22Rv1 (cell line): ENCODE measurements around the gene OR5C1.
"Not testable (repeated sequence)": the region's sequence is repeated elsewhere in the genome, so short reads cannot be mapped to it uniquely, and the experiment has no call there.

Experiments used
- CTCF ChIP-seq: fragments of 450-650 bp; IDR thresholded peaks from 2 replicates; pipeline ENCODE4 v1.5.1; 2017; ENCODE audit warnings: mild to moderate bottlenecking
- ZFX ChIP-seq: fragments of 450-650 bp; IDR thresholded peaks from 2 replicates; pipeline ENCODE4 v1.6.1; 2017; ENCODE audit warnings: antibody characterized with exemption, borderline replicate concordance

DNA sequence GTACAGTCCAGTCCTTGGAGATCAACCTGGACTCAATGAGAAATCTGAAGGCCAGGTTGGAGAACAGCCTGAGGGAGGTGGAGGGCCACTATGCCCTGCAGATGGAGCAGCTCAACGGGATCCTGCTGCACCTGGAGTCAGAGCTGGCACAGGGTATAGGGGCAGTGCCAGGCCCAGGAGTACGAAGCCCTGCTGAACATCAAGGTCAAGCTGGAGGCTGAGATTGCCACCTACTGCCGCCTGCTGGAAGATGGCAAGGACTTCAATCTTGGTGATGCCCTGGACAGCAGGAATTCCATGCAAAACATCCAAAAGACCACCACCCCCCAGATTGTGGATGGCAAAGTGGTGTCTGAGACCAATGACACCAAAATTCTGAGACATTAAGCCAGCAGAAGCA, 49.7 kb downstream of the OR5C1 start:
- peak; percentile 38 for TF ChIP-seq CTCF
- TF ChIP-seq ZFX = not testable (repeated sequence)
